ENCODE data around the gene IL16.
A peak's percentile ranks its signal among the peaks of the same experiment; 100 is the strongest.

IL16 gene

GRCh38 chr15:81213982-81214381 is 17.3 kb downstream of the IL16 start:
- DNase-seq: no peak

- no peak for DNase-seq
Observed at GRCh38 chr15:81215531-81215930, 18.9 kb downstream of the IL16 start.

GRCh38 chr15:81215983-81216382 is 19.3 kb downstream of the IL16 start:
- DNase-seq: no peak

GRCh38 chr15:81216422-81216821 is 19.7 kb downstream of the IL16 start:
- no peak for DNase-seq

GRCh38 chr15:81221449-81221848 is 24.8 kb downstream of the IL16 start:
- DNase-seq: no peak

- DNase-seq: no peak
Observed at GRCh38 chr15:81222007-81222406, 25.3 kb downstream of the IL16 start.

GRCh38 chr15:81223346-81223971 is 26.8 kb downstream of the IL16 start:
- no peak for DNase-seq

- DNase-seq: no peak
Observed at GRCh38 chr15:81224232-81224631, 27.6 kb downstream of the IL16 start.

GRCh38 chr15:81225161-81225671 is 28.5 kb downstream of the IL16 start:
- no peak for DNase-seq

GRCh38 chr15:81227716-81228115 is 31.0 kb downstream of the IL16 start:
- DNase-seq: no peak

- no peak for DNase-seq
Observed at GRCh38 chr15:81229586-81229985, 32.9 kb downstream of the IL16 start.

- DNase-seq: no peak
Observed at GRCh38 chr15:81235276-81236123, 38.8 kb downstream of the IL16 start.

- DNase-seq: no peak
Observed at GRCh38 chr15:81239190-81239589, 42.5 kb downstream of the IL16 start.

- DNase-seq: no peak
Observed at GRCh38 chr15:81242778-81243177, 46.1 kb downstream of the IL16 start.

- DNase-seq: no peak
Observed at GRCh38 chr15:81244306-81244705, 47.6 kb downstream of the IL16 start.

GRCh38 chr15:81253846-81254245 is 57.2 kb downstream of the IL16 start:
- no peak for DNase-seq

- no peak for DNase-seq
Observed at GRCh38 chr15:81254277-81254915, 57.7 kb downstream of the IL16 start.

GRCh38 chr15:81254916-81255290 is 58.2 kb downstream of the IL16 start:
- no peak for DNase-seq

- no peak for DNase-seq
Observed at GRCh38 chr15:81255315-81255957, 58.8 kb downstream of the IL16 start.

GRCh38 chr15:81255958-81256320 is 59.3 kb downstream of the IL16 start:
- no peak for DNase-seq

GRCh38 chr15:81256916-81257315 is 60.2 kb downstream of the IL16 start:
- peak; percentile 3 for DNase-seq

GRCh38 chr15:81257435-81257834 is 60.8 kb downstream of the IL16 start:
- DNase-seq: no peak

GRCh38 chr15:81258455-81258854 is 61.8 kb downstream of the IL16 start:
- no peak for DNase-seq
